HepG2 (cell line): Measurements from ENCODE around the gene NSMCE1. TPM values are rescaled to one million over a fixed set of nuclear protein-coding genes. Genes with fewer than 3 reads are reported as not detected.

ENCODE experiments used
- DNMT1 ChIP-seq: sonication (generic); formaldehyde crosslinking; IDR thresholded peaks from 2 replicates; pipeline ENCODE4 v1.5.1; 2020; ENCODE audit warnings: mild to moderate bottlenecking, missing genetic modification reagents
- EP300 ChIP-seq, 3 experiments: sonication (generic) in 1 of 3; formaldehyde crosslinking in 1 of 3; IDR thresholded peaks; 2 replicates each; pipeline versions ENCODE4 v1.5.1 to v1.6.1; 2011 to 2020; ENCODE audit warnings: low read depth in 2 of 3, low read length in 2 of 3, borderline replicate concordance in 1 of 3, improper control_type of control experiment in 1 of 3, mild to moderate bottlenecking in 1 of 3, missing genetic modification reagents in 1 of 3, moderate library complexity in 1 of 3
- GTF2F1 ChIP-seq: fragments of 150-350 bp; IDR thresholded peaks from 2 replicates; pipeline ENCODE4 v1.6.1; 2014; ENCODE audit warnings: low read length
- HOXA9 ChIP-seq: sonication (generic); formaldehyde crosslinking; IDR thresholded peaks from 2 replicates; pipeline ENCODE4 v1.8.1; 2022; ENCODE audit warnings: missing genetic modification reagents, mild to moderate bottlenecking, moderate library complexity, borderline replicate concordance
- IRF9 ChIP-seq: sonication (generic); formaldehyde crosslinking; IDR thresholded peaks from 2 replicates; pipeline ENCODE4 v1.8.0; 2022; ENCODE audit warnings: missing genetic modification reagents, mild to moderate bottlenecking, borderline replicate concordance
- JDP2 ChIP-seq: sonication (generic); formaldehyde crosslinking; IDR thresholded peaks from 2 replicates; pipeline ENCODE4 v1.8.1; 2022; ENCODE audit warnings: missing genetic modification reagents, borderline replicate concordance
- KLF13 ChIP-seq: sonication (generic); formaldehyde crosslinking; IDR thresholded peaks from 2 replicates; pipeline ENCODE4 v1.4.0; 2020; ENCODE audit warnings: mild to moderate bottlenecking, missing genetic modification reagents
- MTA3 ChIP-seq: sonication (generic); formaldehyde crosslinking; IDR thresholded peaks from 2 replicates; pipeline ENCODE4 v1.4.0; 2020; ENCODE audit warnings: missing genetic modification reagents
- MXD4 ChIP-seq: IDR thresholded peaks from 2 replicates; pipeline ENCODE4 v1.6.1; 2016; ENCODE audit warnings: mild to moderate bottlenecking, missing biosample characterization, missing genetic modification reagents
- NFE2 ChIP-seq: sonication (generic); formaldehyde crosslinking; IDR thresholded peaks from 2 replicates; pipeline ENCODE4 v1.4.0; 2020; ENCODE audit warnings: missing genetic modification reagents
- RCOR2 ChIP-seq: IDR thresholded peaks from 2 replicates; pipeline ENCODE4 v1.6.1; 2016; ENCODE audit warnings: missing biosample characterization, missing genetic modification reagents
- SMAD3 ChIP-seq: sonication (generic); formaldehyde crosslinking; IDR thresholded peaks from 2 replicates; pipeline ENCODE4 v1.4.0; 2020; ENCODE audit warnings: missing genetic modification reagents
- SMARCE1 ChIP-seq: fragments of 450-650 bp; IDR thresholded peaks from 2 replicates; pipeline ENCODE4 v1.6.1; 2017; ENCODE audit warnings: borderline replicate concordance
- TCF12 ChIP-seq, 2 experiments: fragments of 450-650 bp in 1 of 2; sonication (generic) in 1 of 2; formaldehyde crosslinking in 1 of 2; IDR thresholded peaks; 2 replicates each; pipeline versions ENCODE4 v1.6.1 to v1.8.0; 2017 to 2022; ENCODE audit warnings: antibody characterized with exemption in 1 of 2, mild to moderate bottlenecking in 1 of 2, missing genetic modification reagents in 1 of 2, moderate library complexity in 1 of 2
- XBP1 ChIP-seq: sonication (generic); formaldehyde crosslinking; IDR thresholded peaks from 2 replicates; pipeline ENCODE4 v1.5.0; 2020; ENCODE audit warnings: missing genetic modification reagents
- YY1 ChIP-seq: IDR thresholded peaks from 2 replicates; pipeline ENCODE4 v1.6.1; 2011; ENCODE audit warnings: low read length, low read depth, moderate library complexity, mild to moderate bottlenecking; ENCODE audit not compliant: insufficient read depth, insufficient replicate concordance
- ZHX2 ChIP-seq, 2 experiments: sonication (generic) in 1 of 2; formaldehyde crosslinking in 1 of 2; IDR thresholded peaks; 2 replicates each; pipeline versions ENCODE4 v1.6.1 to v1.9.0; 2014 to 2022; ENCODE audit warnings: antibody characterized with exemption in 1 of 2, borderline replicate concordance in 1 of 2, inconsistent platforms in 1 of 2, low read depth in 1 of 2, missing genetic modification reagents in 1 of 2
- ZNF350 ChIP-seq: sonication (generic); formaldehyde crosslinking; IDR thresholded peaks from 2 replicates; pipeline ENCODE4 v1.4.0; 2020; ENCODE audit warnings: mild to moderate bottlenecking, low read depth, missing genetic modification reagents, borderline replicate concordance
- ZNF432 ChIP-seq: sonication (generic); formaldehyde crosslinking; IDR thresholded peaks from 2 replicates; pipeline ENCODE4 v1.5.0; 2020; ENCODE audit warnings: missing genetic modification reagents, mild to moderate bottlenecking, borderline replicate concordance
- ZNF713 ChIP-seq: sonication (generic); formaldehyde crosslinking; IDR thresholded peaks from 2 replicates; pipeline ENCODE4 v1.4.0; 2020; ENCODE audit warnings: mild to moderate bottlenecking, missing genetic modification reagents
- ZSCAN20 ChIP-seq: sonication (generic); formaldehyde crosslinking; IDR thresholded peaks from 2 replicates; pipeline ENCODE4 v1.4.0; 2020; ENCODE audit warnings: missing genetic modification reagents, mild to moderate bottlenecking, borderline replicate concordance
- polyA plus RNA-seq, 8 experiments: library from polyadenylated mRNA; depleted of rRNA in 3 of 8; stranded (reverse) in 7 of 8; unstranded in 1 of 8; fragments of >200 nt; fragmentation: Illumina TruSeq in 4 of 8; extraction: Trizol in 4 of 8; gene quantifications; 2 replicates each; pipeline versions ENCODE4 v1.2.1 to v1.2.3, GENCODE V29; 2011 to 2016; ENCODE audit warnings: low read depth in 4 of 8, missing spikeins in 1 of 8, mixed read lengths in 1 of 8; ENCODE audit not compliant: insufficient read depth in 1 of 8
- total RNA-seq, 5 experiments: library from RNA; depleted of rRNA; stranded (reverse); fragments of >200 nt; fragmentation: Illumina TruSeq; extraction: Trizol; gene quantifications; 2 replicates each; pipeline ENCODE4 v1.2.3, GENCODE V29; 2016; ENCODE audit warnings: low read depth in 1 of 5

The NSMCE1 gene
- total and polyA plus RNA-seq, 2 of the 13 experiments (the other 11 are each of a cell fraction or from before 2014, with no cell fraction given) = 42.7 to 52.9 TPM

- peak; percentile 36; the same call in 1 of the 2 replicates for TF ChIP-seq RCOR2 (CRISPR knock-in tag)
- no peak for TF ChIP-seq YY1
- peak; percentile 46; the same call in 1 of the 2 replicates for TF ChIP-seq ZNF350 (CRISPR knock-in tag)
- TF ChIP-seq ZNF432 (CRISPR knock-in tag) = no peak
- TF ChIP-seq JDP2 (CRISPR knock-in tag) = no peak
- TF ChIP-seq HOXA9 (CRISPR knock-in tag) = no peak
- no peak for TF ChIP-seq KLF13
- TF ChIP-seq ZNF713 (CRISPR knock-in tag) = no peak
- TF ChIP-seq MTA3 = no peak
- 0 out of 2 replicates have a peak, but pooled peaks have one; percentile 53 for TF ChIP-seq DNMT1 (CRISPR knock-in tag)
- TF ChIP-seq TCF12 (IDR thresholded peaks at IDR 0.05) = no peak
- TF ChIP-seq TCF12 (CRISPR knock-in tag; IDR thresholded peaks at IDR 0.05) = no peak
- TF ChIP-seq SMAD3 (CRISPR knock-in tag) = no peak
- TF ChIP-seq ZHX2 (IDR thresholded peaks at IDR 0.05; ENCODE audit: low read depth) = no peak
- TF ChIP-seq ZHX2 (CRISPR knock-in tag; IDR thresholded peaks at IDR 0.05; ENCODE audit: borderline replicate concordance) = no peak
- no peak; the same call in 1 of the 2 replicates for TF ChIP-seq MXD4 (CRISPR knock-in tag)
- TF ChIP-seq NFE2 = no peak
- TF ChIP-seq SMARCE1 = no peak
- TF ChIP-seq IRF9 = peak; percentile 36; the same call in 1 of the 2 replicates
- no peak for TF ChIP-seq GTF2F1
- TF ChIP-seq EP300 (IDR thresholded peaks at IDR 0.05; ENCODE audit: low read depth in 2 of 2, low read length in 2 of 2) = no peak
- TF ChIP-seq EP300 (CRISPR knock-in tag; IDR thresholded peaks at IDR 0.05; ENCODE audit: borderline replicate concordance) = no peak
- TF ChIP-seq ZSCAN20 (CRISPR knock-in tag) = no peak
- no peak for TF ChIP-seq XBP1 (CRISPR knock-in tag)
Measured at GRCh38 chr16:27214084-27214961, 54.2 kb downstream of the NSMCE1 start (continued).
